Measurements from ENCODE around the gene CFAP251. TPM values are rescaled to one million over a fixed set of nuclear protein-coding genes. Genes with fewer than 3 reads are reported as not detected.

Gene CFAP251
- total and polyA plus RNA-seq, 2 of the 13 experiments (the other 11 are each of a cell fraction or from before 2014, with no cell fraction given), result 0.30 to 0.42 TPM

- no peak for TF ChIP-seq MTERF4 (CRISPR knock-in tag; IDR thresholded peaks at IDR 0.05)
- TF ChIP-seq, protein P1, sequence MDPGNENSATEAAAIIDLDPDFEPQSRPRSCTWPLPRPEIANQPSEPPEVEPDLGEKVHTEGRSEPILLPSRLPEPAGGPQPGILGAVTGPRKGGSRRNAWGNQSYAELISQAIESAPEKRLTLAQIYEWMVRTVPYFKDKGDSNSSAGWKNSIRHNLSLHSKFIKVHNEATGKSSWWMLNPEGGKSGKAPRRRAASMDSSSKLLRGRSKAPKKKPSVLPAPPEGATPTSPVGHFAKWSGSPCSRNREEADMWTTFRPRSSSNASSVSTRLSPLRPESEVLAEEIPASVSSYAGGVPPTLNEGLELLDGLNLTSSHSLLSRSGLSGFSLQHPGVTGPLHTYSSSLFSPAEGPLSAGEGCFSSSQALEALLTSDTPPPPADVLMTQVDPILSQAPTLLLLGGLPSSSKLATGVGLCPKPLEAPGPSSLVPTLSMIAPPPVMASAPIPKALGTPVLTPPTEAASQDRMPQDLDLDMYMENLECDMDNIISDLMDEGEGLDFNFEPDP (CRISPR knock-in tag; conservative IDR thresholded peaks at IDR 0.05), result no peak
- TF ChIP-seq, protein P2, sequence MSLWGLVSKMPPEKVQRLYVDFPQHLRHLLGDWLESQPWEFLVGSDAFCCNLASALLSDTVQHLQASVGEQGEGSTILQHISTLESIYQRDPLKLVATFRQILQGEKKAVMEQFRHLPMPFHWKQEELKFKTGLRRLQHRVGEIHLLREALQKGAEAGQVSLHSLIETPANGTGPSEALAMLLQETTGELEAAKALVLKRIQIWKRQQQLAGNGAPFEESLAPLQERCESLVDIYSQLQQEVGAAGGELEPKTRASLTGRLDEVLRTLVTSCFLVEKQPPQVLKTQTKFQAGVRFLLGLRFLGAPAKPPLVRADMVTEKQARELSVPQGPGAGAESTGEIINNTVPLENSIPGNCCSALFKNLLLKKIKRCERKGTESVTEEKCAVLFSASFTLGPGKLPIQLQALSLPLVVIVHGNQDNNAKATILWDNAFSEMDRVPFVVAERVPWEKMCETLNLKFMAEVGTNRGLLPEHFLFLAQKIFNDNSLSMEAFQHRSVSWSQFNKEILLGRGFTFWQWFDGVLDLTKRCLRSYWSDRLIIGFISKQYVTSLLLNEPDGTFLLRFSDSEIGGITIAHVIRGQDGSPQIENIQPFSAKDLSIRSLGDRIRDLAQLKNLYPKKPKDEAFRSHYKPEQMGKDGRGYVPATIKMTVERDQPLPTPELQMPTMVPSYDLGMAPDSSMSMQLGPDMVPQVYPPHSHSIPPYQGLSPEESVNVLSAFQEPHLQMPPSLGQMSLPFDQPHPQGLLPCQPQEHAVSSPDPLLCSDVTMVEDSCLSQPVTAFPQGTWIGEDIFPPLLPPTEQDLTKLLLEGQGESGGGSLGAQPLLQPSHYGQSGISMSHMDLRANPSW (CRISPR knock-in tag; IDR thresholded peaks at IDR 0.05; ENCODE audit: borderline replicate concordance), result no peak
- TF ChIP-seq, protein P3, sequence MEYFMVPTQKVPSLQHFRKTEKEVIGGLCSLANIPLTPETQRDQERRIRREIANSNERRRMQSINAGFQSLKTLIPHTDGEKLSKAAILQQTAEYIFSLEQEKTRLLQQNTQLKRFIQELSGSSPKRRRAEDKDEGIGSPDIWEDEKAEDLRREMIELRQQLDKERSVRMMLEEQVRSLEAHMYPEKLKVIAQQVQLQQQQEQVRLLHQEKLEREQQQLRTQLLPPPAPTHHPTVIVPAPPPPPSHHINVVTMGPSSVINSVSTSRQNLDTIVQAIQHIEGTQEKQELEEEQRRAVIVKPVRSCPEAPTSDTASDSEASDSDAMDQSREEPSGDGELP (IDR thresholded peaks at IDR 0.05; ENCODE audit: borderline replicate concordance, low read depth), result peak; percentile 53; the same call in 1 of the 2 replicates
- TF ChIP-seq ZNF556 (CRISPR knock-in tag; IDR thresholded peaks at IDR 0.05; ENCODE audit: borderline replicate concordance), result no peak
- TF ChIP-seq ZNF577 (CRISPR knock-in tag; IDR thresholded peaks at IDR 0.05; ENCODE audit: borderline replicate concordance, low read depth), result no peak
- no peak for TF ChIP-seq POGZ (CRISPR knock-in tag; IDR thresholded peaks at IDR 0.05)
- TF ChIP-seq ZNF552 (CRISPR knock-in tag; IDR thresholded peaks at IDR 0.05; ENCODE audit: borderline replicate concordance), result no peak
- TF ChIP-seq, protein P4, sequence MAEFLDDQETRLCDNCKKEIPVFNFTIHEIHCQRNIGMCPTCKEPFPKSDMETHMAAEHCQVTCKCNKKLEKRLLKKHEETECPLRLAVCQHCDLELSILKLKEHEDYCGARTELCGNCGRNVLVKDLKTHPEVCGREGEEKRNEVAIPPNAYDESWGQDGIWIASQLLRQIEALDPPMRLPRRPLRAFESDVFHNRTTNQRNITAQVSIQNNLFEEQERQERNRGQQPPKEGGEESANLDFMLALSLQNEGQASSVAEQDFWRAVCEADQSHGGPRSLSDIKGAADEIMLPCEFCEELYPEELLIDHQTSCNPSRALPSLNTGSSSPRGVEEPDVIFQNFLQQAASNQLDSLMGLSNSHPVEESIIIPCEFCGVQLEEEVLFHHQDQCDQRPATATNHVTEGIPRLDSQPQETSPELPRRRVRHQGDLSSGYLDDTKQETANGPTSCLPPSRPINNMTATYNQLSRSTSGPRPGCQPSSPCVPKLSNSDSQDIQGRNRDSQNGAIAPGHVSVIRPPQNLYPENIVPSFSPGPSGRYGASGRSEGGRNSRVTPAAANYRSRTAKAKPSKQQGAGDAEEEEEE (CRISPR knock-in tag; IDR thresholded peaks at IDR 0.05; ENCODE audit: borderline replicate concordance), result 0 out of 2 replicates have a peak, but pooled peaks have one; percentile 40
- no peak for TF ChIP-seq ZNF646 (CRISPR knock-in tag; IDR thresholded peaks at IDR 0.05)
- no peak for TF ChIP-seq SMARCE1 (IDR thresholded peaks at IDR 0.05; ENCODE audit: borderline replicate concordance)
- TF ChIP-seq ZKSCAN1 (IDR thresholded peaks at IDR 0.05; ENCODE audit: low read length), result no peak
- no peak for TF ChIP-seq KLF11 (CRISPR knock-in tag; IDR thresholded peaks at IDR 0.05)
- no peak for TF ChIP-seq HHEX (CRISPR knock-in tag; IDR thresholded peaks at IDR 0.05)
These were observed 122.4 kb downstream of the CFAP251 start (continued) for GRCh38 chr12:122040579-122041386.
